ENCODE measurements around the gene CSNK1D. TPM values are rescaled to one million over a fixed set of nuclear protein-coding genes. Genes with fewer than 3 reads are reported as not detected.

The CSNK1D gene
- total RNA-seq, 4 donors from 2014 or later = 52.3 to 142 (median 58.8) TPM

GRCh38 chr17:82277851-82278250, 4.4 kb upstream of the CSNK1D start:
- H3K9me3 ChIP-seq = no peaks in the 10 kb centered on the region
- H3K4me1 ChIP-seq = peaks cover 27% of the 10 kb centered on the region
- no peak overlapping the region for H3K27ac ChIP-seq
- no peak overlapping the region for H3K4me3 ChIP-seq
- TF ChIP-seq CTCF (IDR thresholded peaks at IDR 0.05) (no peak), EP300 (IDR thresholded peaks at IDR 0.05) (no peak), POLR2A (IDR thresholded peaks at IDR 0.05) (no peak), POLR2AphosphoS5 (IDR thresholded peaks at IDR 0.05) (no peak)
- 67% methylated on average over 12 of the region's 12 CpGs for WGBS
- no peaks in the 10 kb centered on the region for H3K27me3 ChIP-seq
- no peak for DNase-seq (ENCODE audit: low spot score in 2 of 2)
- H3K36me3 ChIP-seq = no peaks in the 10 kb centered on the region

GRCh38 chr17:82276938-82277337, 3.4 kb upstream of the CSNK1D start:
- Histone ChIP-seq H3K27ac (no peak overlapping the region), H3K36me3 (no peaks in the 10 kb centered on the region), H3K27me3 (no peaks in the 10 kb centered on the region), H3K9me3 (no peaks in the 10 kb centered on the region), H3K4me3 (no peak overlapping the region), H3K4me1 (peaks cover 24% of the 10 kb centered on the region)
- DNase-seq (ENCODE audit: low spot score in 2 of 2) = no peak
- TF ChIP-seq EP300 (IDR thresholded peaks at IDR 0.05) (no peak), POLR2A (IDR thresholded peaks at IDR 0.05) (no peak), POLR2AphosphoS5 (IDR thresholded peaks at IDR 0.05) (no peak)
- 94% methylated on average over 5 of the region's 5 CpGs for WGBS

- Histone ChIP-seq H3K4me1 (peaks cover 34% of the 10 kb centered on the region), H3K27me3 (no peaks in the 10 kb centered on the region), H3K27ac (no peak overlapping the region), H3K4me3 (no peak overlapping the region), H3K36me3 (peaks cover 12% of the 10 kb centered on the region), H3K9me3 (no peaks in the 10 kb centered on the region)
- TF ChIP-seq POLR2AphosphoS5 (IDR thresholded peaks at IDR 0.05) (no peak), POLR2A (IDR thresholded peaks at IDR 0.05) (no peak), EP300 (IDR thresholded peaks at IDR 0.05) (no peak), CTCF (IDR thresholded peaks at IDR 0.05) (no peak)
- no peak for DNase-seq (ENCODE audit: low spot score in 2 of 2)
- 92% methylated on average over 14 of the region's 14 CpGs for WGBS
Measured at GRCh38 chr17:82275326-82275725, 1.8 kb upstream of the CSNK1D start.

DNA sequence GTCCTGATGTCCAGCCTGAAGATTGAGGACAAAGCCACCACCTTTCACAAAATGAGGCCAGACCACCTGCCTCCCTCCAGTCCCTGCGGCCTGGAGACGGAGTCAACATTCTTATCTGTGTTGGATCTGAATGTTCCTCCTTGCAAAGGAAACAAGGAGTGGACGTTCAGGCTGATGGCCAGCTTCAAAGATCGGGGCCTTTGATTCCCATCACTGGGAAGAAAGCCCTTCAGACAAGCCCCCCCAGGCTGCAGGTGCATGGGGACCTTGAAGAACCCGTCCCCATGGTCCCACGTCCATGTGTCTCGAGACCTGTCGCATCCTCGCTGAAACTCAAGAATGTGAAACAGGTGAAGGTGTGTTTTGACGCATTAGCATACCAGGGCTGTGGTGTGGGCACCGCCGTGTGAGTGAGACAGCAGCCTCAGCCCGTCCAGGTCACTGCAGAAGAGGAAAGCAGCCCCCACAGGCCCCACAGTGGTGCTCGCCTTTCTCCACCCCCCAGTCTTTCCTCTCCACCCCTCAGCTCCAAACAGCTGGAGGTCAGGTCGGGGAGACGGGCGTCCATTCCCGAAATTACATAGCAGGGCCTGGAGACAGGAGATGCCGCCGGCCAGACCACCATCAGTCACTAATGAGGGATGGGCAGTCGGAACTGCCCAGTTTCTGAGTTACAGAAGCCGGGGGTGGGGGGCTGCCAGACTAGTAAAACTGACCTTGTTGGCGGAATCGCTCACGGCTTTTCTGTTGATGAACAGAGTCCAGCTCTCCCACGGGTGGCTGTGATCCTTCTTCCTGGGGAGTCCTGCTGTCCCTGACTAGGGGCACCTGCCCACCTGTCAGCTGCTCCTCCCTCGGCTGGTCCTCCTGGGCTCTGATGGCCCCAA, 877 bp upstream of the CSNK1D start:
- H3K4me3 ChIP-seq = peak overlapping the region; percentile 94
- no peak overlapping the region for H3K27ac ChIP-seq
- H3K9me3 ChIP-seq = no peaks in the 10 kb centered on the region
- no peak for TF ChIP-seq EP300 (IDR thresholded peaks at IDR 0.05)
- TF ChIP-seq POLR2AphosphoS5 (IDR thresholded peaks at IDR 0.05) = no peak
- TF ChIP-seq CTCF (IDR thresholded peaks at IDR 0.05) = no peak
- TF ChIP-seq POLR2A (IDR thresholded peaks at IDR 0.05) = no peak
- no peak for DNase-seq (ENCODE audit: low spot score in 2 of 2)
- peaks cover 12% of the 10 kb centered on the region for H3K36me3 ChIP-seq
- no peaks in the 10 kb centered on the region for H3K27me3 ChIP-seq
- 69% methylated on average over 22 of the region's 27 CpGs for WGBS
- H3K4me1 ChIP-seq = peaks cover 43% of the 10 kb centered on the region

GRCh38 chr17:82272495-82273326, 789 bp downstream of the CSNK1D start:
- WGBS = 1% methylated on average over 31 of the region's 57 CpGs
- peaks cover 19% of the 10 kb centered on the region for H3K36me3 ChIP-seq
- peak overlapping the region; percentile 99 for H3K27ac ChIP-seq
- no peaks in the 10 kb centered on the region for H3K9me3 ChIP-seq
- H3K4me1 ChIP-seq = peaks cover 59% of the 10 kb centered on the region
- peak overlapping the region; percentile 94 for H3K4me3 ChIP-seq
- DNase-seq (ENCODE audit: low spot score in 2 of 2) = peak in 1 of 2 donors; percentile 81
- TF ChIP-seq POLR2A (IDR thresholded peaks at IDR 0.05) = no peak
- no peak for TF ChIP-seq POLR2AphosphoS5 (IDR thresholded peaks at IDR 0.05)
- no peak for TF ChIP-seq EP300 (IDR thresholded peaks at IDR 0.05)
- no peak for TF ChIP-seq CTCF (IDR thresholded peaks at IDR 0.05)
- no peaks in the 10 kb centered on the region for H3K27me3 ChIP-seq

Data from suprapubic skin (tissue), 4 donors.